ENCODE measurements around the gene ENAH.

The ENAH gene

DNA sequence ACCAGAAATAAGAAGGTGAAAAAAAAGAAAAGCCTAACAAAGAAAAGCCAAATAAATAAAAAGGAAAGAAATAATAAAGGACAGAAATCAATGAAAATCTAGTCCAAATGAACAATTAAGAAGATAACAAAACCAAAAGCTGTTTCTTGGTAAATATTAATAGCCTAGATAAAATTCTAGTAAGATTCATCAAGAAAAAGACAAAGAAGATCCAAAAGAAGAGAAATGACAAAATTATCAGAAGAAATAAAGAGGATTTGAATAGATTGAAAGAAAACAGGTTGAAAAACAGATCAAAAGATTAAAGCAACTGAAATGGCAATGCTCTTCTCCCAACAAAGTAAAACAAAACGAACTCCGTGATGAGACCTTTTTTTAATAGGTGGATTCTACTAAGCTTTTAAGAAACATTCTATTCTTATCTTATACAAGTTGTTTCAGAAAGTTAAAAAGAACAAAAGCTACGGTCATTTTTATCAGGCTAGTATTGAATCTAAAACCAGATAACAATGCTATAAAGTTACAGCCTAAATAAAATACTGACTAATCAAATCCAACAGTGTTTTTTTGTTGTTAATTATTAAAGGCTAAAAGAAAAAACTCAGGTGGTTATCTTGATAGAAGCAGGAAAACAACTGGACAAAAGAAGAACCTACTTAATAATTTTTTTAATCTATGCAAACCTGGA lies 50.9 kb downstream of the ENAH start:
- no peak for DNase-seq

DNA sequence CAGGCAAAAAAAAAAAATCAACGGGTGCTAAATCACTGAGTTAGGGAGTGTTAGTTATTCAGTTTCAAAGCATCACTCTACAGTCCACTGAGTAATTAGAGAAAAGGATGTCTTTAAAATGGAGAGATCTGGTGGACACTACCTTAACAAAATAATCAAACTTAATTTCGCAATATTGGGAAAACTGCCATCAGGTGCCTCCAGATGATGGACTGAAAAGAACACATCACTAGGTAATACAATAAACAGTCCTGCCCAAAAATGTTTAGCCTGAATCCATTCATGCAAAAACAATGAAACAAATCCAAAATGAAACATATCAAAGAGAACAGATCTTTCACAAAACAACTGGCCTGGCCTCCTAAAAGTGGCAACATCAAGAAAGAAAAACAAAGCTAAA lies 54.1 kb downstream of the ENAH start:
- DNase-seq = no peak

DNA sequence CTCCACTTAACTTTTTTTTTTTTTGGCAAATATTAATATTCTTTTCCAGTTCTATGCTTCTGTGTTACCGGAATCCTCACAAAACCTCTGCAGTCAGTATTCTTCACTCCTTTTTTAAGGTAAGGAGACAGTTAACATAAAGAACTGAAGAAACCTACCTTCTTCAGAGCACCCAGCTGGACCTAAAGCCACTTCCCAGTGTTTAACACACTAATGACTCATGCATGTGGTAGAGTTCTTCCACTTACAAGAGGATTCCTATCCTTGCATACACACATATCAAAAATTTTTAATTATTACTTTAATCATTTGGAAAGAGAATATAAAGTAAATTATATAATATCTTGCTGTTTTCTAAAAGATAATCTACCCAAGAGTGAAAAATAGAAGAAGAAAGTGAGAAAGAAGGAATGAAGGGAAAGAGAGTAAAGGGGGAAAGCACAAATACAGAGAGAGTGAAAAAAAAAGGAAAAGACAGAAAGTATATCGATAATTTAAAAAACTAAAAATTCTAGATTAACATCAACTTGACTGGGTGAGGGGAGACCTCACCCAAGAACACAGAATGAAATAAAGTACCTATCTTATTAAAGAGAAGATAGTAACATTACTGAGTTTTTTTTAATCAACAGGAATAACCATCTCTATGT lies 54.9 kb downstream of the ENAH start:
- no peak for DNase-seq

DNA sequence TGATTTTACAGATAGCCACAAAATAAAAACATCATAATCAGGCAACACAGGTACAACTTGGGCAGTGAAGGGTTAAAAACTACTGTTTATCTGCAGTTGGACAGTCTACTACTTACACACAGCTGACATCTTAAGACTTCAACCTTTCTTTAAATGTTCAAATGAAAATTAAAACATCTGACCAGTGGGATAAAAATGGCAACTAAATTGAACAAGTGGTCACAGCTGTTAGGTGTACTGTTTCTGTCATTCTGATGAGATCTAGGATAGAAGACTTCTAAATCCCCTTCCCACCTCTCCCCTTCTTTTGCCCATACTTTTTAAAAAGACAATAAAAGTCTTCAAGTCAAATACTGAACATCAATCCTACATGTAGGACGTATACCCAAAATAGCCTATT lies 56.2 kb downstream of the ENAH start:
- DNase-seq = no peak

DNA sequence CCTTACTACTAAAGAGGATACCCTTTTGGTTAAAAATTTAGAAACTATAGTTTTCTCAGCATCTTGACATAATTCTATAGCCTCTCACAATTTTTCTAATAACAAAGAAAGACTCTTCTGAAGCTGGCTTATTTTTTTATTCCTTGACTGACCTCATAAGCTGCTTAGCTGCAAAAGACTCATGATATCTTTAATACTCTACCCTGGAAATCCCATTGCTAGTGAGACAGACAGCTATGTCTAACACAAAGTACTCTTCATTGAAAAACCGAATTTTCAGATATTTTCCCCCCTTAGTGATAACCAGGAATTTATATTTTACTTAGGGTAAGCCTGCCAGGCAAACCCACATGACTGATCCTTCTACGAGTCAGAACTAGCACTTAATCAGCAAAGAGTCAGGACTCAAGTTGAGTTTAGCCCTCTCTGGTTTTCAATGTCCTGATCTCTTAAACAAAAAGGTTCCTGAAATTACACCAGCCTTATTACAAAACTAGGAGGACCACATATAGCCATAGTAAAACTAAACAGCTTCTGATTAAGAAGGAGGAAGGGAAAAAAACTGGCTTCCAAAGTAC lies 56.9 kb downstream of the ENAH start:
- DNase-seq = no peak

DNA sequence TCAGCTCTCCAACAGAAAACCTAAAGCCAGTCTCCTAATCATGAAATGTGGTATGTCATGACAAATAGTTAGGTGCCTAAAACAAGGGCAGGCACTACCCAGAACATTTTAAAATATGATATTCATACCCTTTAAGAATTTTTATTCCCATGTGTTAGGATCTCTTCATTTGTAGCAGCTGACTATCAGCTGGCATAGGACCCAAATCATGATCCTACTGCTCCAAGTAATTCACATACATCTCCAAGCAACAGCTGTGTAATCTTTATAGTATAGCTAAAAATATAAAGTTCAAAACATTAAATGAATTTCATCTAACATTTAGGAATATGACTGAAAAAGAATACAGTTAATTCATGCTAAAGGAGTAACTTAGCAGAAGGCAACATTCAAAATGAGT lies 57.5 kb downstream of the ENAH start:
- DNase-seq = no peak

DNA sequence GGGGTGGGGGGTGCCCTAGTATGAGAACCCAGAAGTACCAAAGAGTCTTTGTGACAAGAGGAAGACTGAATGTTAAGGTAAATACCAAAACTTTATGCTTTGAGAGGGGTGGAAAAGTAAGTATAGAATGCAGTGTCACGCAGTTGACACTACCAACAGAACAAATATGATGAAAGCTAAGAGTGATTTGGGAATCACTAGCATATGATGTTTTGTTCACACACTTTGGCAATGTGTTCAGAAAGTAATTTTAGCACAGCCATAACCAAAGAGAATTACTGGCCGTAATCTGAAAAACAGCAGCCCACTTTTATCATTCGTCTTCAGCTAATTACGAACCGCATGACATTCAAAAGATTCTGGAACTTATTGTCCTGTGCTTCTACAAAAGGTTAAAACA lies 59.5 kb downstream of the ENAH start:
- DNase-seq = no peak

DNA sequence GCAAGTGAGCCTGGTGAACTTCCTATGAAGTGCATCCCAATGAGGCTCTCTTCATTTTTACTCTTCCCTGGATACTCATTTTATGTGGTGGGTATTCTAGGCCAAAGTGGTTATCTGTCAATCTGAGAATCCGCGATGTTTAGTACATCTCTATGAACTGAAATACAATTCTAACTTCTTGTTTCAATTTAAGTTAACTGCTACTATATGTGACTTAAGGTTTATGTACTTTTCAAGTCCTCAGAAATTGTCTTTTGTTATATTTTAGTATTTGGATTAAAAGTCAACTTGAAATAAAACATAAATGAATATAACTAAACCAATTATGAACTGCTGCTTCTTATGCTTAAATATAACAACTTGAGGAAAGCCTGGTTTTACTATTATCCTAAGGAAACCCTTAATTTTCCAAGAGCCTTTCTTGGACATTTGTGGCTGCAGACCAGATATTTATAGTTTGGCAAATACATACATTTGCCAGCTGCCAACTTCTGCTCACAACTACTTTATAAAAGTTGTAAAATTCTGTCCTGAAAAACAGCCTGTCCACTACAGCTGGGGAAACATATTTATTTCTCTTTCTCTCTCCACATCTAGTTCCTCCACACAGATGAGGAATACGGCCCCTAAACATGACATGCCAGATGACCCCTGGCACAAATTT lies 60.4 kb downstream of the ENAH start:
- DNase-seq = no peak

DNA sequence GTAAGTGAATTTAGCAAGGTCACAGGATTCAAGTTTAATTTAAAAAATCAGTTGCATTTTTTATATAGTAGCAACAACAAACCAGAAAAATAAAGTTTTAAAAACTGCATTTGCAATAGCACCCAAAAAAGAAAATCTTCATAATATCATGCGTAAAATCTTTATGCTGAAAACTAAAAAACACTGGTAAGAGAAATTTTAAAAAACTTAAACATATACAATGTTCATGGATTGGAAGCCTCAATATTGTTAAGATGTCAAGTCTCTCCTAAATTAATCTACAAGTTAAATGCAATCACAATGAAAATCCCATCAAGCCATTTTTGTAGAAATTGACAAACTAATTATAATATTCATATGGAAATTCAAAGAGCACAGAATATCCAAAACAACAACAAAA lies 65.6 kb downstream of the ENAH start:
- no peak for DNase-seq

DNA sequence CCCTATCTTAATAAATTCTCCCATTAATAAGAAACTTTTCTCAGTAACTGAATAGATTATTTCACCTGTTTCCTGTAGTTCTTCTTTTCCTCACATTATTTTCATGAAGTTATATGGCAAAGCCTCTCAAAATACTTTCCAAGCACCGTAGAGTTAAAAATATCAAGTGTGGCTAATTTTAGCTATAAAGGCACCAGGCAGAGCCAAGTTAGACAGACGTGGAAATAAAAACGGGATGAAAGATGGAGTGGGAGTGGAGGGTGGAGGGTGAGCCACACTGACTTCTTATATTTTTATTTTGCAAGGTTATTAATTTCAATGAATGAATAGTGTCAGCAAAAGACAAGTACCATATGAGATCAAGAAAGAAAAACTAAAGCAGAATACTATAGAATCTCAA lies 71.7 kb downstream of the ENAH start:
- DNase-seq = no peak

DNA sequence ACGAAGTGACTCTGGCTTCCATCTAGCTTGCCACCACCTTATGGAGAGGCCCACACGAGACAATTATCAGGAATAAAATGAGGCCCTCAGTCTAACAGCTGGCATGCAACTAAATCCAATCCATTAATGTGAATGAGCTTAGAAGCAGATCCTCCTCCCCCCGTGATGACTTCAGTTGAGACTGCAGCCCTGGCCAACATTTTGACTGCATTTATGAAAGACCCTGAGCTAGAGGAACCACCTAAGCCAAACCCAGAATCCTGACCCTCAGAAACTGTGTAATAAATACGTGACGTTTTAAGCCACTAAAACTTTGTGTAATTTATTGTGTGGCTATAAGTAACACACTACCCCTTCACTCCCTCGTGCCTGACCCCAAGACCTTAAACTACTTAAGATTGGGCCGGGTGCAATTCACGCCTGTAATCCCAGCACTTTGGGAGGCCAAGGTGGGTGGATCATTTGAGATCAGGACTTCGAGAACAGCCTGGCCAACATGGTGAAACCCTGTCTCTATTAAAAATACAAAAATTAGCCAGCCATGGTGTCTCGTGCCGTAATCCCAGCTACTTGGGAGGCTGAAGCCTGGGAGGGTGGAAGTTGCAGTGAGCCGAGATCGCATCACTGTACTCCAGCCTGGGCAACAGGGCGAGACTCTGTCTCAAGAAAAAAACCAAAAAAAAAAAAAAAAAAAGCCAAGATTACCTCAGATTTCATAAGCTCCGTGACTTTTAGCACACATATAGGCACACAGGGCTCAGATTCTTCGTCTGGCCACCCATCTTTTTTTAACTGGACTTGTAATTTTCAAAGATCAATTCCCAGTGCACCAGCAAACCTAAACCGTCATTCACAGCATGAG lies 72.5 kb downstream of the ENAH start:
- no peak for DNase-seq

DNA sequence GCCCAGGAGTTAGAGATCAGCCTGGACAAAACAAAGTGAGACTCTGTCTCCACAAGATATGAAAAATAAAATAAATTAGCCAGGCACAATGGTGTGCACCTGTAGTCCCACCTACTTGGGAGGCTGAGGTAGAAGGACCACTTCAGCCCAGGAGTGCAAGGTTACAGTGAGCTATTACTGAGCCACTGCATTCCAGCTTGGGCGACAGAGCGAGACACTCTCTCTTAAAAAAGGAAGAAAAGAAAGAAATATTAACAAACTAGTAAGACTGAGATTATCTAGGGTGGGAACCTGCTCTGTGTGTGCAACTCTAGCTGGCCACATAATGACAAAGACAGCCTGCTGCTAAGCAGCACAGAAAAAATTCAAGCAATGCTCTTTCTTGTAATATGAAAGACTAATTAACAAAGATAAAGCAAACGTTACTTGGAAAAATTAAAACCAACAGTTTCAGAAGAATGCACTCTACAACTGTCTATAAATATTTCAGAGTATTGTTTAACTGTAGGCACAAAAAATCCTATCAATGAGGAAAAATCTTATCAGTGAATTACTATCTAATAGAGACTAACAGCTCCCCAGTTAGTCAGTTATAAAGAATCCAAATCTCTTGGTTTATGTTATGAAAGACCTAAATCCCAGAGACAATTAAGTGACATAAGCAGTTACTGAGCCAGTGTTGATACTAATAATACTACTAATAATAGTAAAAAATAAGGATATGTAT lies 74.5 kb downstream of the ENAH start:
- DNase-seq = no peak

DNA sequence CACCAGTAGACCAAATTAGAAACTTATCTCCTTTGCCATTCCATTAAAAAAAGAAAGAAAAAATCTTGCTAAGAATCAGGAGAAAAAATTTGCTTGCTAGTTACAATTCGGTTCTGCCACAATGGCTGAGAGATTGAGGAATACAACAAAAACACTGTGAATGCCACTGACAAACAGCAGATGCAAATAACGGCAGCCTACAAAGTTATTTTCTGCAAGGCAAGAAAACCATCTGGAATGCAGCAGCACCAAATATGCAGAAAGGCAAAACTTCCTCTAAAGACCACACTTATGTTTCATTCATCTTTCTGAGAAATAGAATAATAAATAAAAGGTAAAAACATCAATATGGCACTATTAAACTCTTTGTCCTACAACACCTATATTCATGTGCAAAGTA lies 75.7 kb downstream of the ENAH start:
- no peak for DNase-seq

DNA sequence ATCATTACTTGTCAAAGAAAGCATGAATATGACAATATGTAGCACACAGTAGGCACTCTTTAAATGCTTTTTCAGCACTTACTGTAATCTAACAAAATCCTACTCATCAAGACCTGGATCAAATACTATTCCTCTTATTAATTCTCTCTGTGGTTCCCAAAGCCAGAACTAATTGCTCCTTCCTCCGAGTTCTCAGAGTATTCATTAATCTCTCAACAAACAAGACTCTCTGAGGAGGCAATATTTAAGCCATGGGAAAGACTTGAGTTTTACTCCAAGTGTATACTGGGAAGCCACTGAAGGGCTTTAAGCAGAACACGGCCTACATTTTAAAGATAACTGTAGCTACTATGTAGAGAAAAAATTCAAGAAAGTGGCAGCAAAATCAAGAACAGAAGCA lies 79.7 kb downstream of the ENAH start:
- no peak for DNase-seq

DNA sequence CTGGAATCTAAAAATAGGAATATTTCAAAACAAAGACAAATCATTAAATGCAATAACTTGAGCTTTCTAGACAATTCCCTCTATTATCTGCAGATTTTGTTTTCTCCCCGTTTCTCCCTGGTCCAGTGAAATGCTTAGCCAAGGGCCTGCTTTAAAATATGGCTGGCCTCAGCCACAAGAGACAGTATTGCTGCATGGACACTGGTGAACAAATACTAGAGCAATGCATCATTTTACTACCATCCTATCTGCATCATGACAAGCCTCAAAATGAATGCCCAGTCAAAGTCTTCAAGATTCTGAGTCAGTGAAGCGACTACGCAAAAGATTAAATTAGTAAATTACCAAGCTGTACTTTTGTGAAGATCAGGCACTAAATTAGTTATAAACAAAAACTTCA lies 80.5 kb downstream of the ENAH start:
- no peak for DNase-seq

DNA sequence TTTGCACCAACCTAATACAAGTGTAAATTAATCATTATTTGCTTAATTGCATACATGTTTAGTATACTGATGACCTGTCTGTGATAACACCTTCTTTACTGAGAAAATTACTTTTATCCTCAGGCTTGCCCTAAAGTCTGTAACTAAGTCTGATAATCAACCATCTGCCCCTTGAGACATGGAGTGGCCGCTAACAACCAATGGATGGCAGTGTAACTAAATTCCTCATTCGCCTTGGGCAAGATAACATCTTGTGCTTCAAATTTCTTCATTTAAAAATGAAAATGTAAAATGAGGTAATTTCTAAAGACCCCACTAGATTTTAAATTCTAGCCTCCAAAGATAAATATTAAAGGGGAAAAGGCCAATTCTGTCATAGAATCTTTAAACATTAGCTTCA lies 85.1 kb downstream of the ENAH start:
- no peak for DNase-seq

DNA sequence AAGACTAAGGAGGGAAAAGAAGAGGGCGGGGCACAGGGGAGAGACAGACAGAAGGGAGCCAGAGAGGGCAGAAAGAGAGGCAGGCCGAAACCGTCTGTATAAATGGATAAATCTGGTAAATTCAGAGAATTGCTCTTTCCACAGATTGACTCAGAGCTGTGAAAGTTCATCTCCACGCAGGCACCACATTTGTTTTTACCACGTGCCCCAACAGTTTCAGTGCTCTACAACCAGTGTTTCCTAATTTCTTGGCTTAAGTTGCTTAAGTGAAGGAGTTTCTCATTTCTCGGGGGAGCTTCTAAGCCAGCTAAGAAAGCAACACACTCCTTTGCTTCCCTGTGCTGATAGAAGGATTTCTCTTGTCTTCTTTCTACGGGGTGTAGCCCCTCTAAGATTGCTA lies 87.1 kb downstream of the ENAH start:
- no peak for DNase-seq

DNA sequence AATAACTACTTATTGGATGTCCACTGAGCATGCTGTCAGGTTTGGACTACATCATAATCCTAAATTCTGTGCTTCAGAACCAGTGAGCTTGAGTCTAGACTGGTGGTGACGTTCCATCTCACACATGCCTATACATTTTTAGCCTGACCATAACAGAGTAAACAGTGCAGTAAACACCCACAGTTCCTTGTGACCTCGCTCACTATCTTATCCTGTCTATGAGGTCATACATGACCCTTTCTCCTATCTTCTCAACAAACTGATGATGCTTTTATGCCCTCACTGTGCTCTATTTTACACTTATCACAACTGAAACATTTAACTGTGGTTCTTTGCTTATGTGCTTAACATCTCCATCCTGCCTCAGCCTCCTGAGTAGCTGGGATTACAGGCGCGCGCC lies 91.2 kb downstream of the ENAH start:
- DNase-seq = no peak

DNA sequence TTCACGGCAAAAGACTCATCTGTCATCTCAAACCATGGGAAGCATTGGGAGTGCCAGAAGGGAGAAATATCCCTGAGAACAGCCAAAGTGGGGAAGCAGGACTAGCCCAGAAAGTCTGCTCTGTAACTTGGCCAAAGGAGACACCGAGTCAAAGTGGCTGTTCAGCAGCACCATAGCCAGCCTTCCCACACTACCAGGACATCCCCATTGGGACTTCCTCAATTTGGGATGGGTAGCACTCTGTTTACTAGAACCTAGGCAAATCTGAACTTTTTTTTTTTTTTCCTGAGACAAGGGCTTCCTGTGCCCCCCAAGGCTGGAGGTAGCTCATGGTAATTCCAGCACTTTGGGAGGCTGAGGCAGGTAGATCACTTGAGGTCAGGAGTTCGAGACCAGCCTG lies 93.0 kb downstream of the ENAH start:
- no peak for DNase-seq

DNA sequence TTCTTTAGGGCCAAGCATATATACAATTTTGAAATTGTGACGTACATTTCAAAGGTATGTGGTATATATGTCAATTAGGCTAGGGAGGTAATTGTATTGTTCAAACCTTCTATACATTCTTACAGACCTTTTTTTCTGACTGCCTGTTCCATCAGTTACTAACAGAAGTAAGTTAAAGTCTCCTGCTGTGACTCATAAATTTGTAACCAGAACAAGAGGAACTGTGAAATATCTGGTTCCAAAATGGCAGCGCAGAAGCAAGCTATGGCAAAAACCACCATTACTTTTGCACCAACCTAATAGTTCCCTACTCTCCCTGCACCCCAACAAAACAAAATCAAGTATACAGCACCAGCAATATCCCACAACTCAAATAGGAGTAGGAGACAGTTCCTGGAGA lies 93.6 kb downstream of the ENAH start:
- no peak for DNase-seq

DNA sequence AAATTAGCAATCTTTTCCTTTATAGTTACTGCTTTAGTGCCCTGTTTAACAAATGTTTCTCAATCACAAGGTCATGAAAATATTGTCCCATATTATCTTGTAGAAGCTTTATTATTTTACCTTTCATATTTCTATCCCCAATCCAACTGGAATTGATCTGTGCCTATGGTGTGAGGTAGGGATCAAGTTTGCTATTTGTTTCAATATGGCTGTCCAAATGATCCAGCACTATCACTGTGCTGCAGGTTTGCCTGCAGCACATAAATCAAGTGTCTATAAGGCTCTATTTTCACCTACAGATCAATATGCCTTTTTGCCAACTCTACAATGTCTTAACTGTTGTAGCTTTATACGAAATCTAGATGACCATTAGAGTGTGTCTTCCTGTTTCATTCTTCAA lies 96.2 kb downstream of the ENAH start:
- DNase-seq = no peak

DNA sequence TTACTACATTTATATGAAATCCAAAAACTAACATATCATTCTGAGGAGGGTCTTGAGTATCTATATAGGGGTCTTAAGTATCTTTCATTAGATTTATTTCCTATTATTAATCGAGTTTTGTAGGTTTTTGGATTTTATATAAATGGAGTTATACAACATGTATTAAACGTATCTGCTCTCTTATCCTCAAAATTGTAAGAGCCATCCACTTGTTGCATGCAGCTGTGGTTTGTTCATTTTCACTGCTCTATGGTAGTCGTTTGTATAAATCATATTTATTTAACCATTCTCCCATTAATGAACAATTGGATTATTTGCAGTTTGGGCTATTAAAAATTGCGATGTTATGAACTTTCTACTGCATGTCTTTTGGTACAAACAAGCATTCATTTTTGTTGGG lies 97.1 kb downstream of the ENAH start:
- DNase-seq = no peak
